GM12878 (cell line): ENCODE data around the gene RASSF6. TPM values are rescaled to one million over a fixed set of nuclear protein-coding genes. Genes with fewer than 3 reads are reported as not detected.
A peak's percentile ranks its signal among the peaks of the same experiment; 100 is the strongest.

ENCODE experiments used
- ASH2L ChIP-seq: fragments of 300-600, 200-600 bp; sonication (generic); IDR thresholded peaks from 2 replicates; pipeline ENCODE4 v1.6.1; 2017; ENCODE audit warnings: low read depth, mild to moderate bottlenecking, borderline replicate concordance
- BRCA1 ChIP-seq: IDR thresholded peaks from 2 replicates; pipeline ENCODE4 v1.6.1; 2011; ENCODE audit warnings: low read depth, low read length, improper control_type of control experiment
- CBX3 ChIP-seq: fragments of 200-600 bp; sonication (generic); IDR thresholded peaks from 2 replicates; pipeline ENCODE4 v1.6.1; 2016; ENCODE audit warnings: low read depth, borderline replicate concordance
- E2F8 ChIP-seq: fragments of 450-650 bp; IDR thresholded peaks from 2 replicates; pipeline ENCODE4 v1.6.1; 2018; ENCODE audit warnings: mild to moderate bottlenecking, low read depth, moderate library complexity; ENCODE audit not compliant: partially characterized antibody
- MEF2B ChIP-seq: fragments of 450-650 bp; IDR thresholded peaks from 2 replicates; pipeline ENCODE4 v1.6.1; 2018; ENCODE audit warnings: mild to moderate bottlenecking, moderate library complexity; ENCODE audit not compliant: partially characterized antibody, poor library complexity, severe bottlenecking
- NFYA ChIP-seq: IDR thresholded peaks from 2 replicates; pipeline ENCODE4 v1.6.1; 2011; ENCODE audit warnings: low read depth, mild to moderate bottlenecking, low read length, improper control_type of control experiment, borderline replicate concordance
- POLR2AphosphoS5 ChIP-seq: IDR thresholded peaks from 2 replicates; pipeline ENCODE4 v1.6.1; 2011; ENCODE audit warnings: mild to moderate bottlenecking, low read length, inconsistent platforms
- PRDM15 ChIP-seq: fragments of 450-650 bp; formaldehyde crosslinking; IDR thresholded peaks from 2 replicates; pipeline ENCODE4 v1.4.0; 2020; ENCODE audit warnings: mild to moderate bottlenecking, moderate library complexity
- RBBP5 ChIP-seq: fragments of 200-600 bp; sonication (generic); conservative IDR thresholded peaks from 2 replicates; pipeline ENCODE4 v1.6.1; 2016
- SMAD1 ChIP-seq: fragments of 450-650 bp; IDR thresholded peaks from 2 replicates; pipeline ENCODE4 v1.6.1; 2018; ENCODE audit warnings: mild to moderate bottlenecking, low read depth; ENCODE audit not compliant: partially characterized antibody
- SRF ChIP-seq, 2 experiments: IDR thresholded peaks; 2 replicates each; pipeline ENCODE4 v1.6.1; 2011; ENCODE audit warnings: low read depth in 2 of 2, low read length in 2 of 2, mild to moderate bottlenecking in 1 of 2, moderate library complexity in 1 of 2
- STAT3 ChIP-seq: IDR thresholded peaks from 2 replicates; pipeline ENCODE4 v1.6.1; 2011; ENCODE audit warnings: low read depth, low read length, improper control_type of control experiment
- TARDBP ChIP-seq: IDR thresholded peaks from 2 replicates; pipeline ENCODE4 v1.6.1; 2016; ENCODE audit warnings: borderline replicate concordance
- ZBED1 ChIP-seq: IDR thresholded peaks from 2 replicates; pipeline ENCODE4 v1.6.1; 2016; ENCODE audit warnings: borderline replicate concordance
- ZNF24 ChIP-seq: fragments of 450-650 bp; IDR thresholded peaks from 2 replicates; pipeline ENCODE4 v1.6.1; 2017; ENCODE audit warnings: antibody characterized with exemption, mild to moderate bottlenecking
- ZNF384 ChIP-seq: IDR thresholded peaks from 2 replicates; pipeline ENCODE4 v1.6.1; 2012; ENCODE audit warnings: low read depth, mild to moderate bottlenecking, low read length, improper control_type of control experiment, borderline replicate concordance
- polyA plus RNA-seq, 11 experiments: library from polyadenylated mRNA; depleted of rRNA in 4 of 11; unstranded in 6 of 11; stranded (reverse) in 5 of 11; fragments of >200 nt; fragmentation: Nextera tagmentation in 4 of 11; fragmentation: Illumina TruSeq in 1 of 11; extraction: Ambion mirVana in 4 of 11; extraction: Trizol in 1 of 11; gene quantifications; 1 replicate in 1 of 11; 2 replicates in 10 of 11; pipeline versions ENCODE4 v1.2.1 to v1.2.3, GENCODE V29; 2011 to 2016; ENCODE audit warnings: inconsistent platforms in 2 of 11, missing spikeins in 2 of 11, low read depth in 1 of 11
- total RNA-seq, 4 experiments: library from RNA; depleted of rRNA in 3 of 4; stranded (reverse); fragments of >200 nt in 3 of 4; fragmentation: Illumina TruSeq in 1 of 4; extraction: Trizol in 1 of 4; gene quantifications; 2 replicates each; pipeline versions ENCODE4 v1.2.1 to v1.2.3, GENCODE V29; 2013 to 2021
- TF ChIP-seq, protein P1 (sequence below): IDR thresholded peaks from 2 replicates; pipeline ENCODE4 v1.6.1; 2012; ENCODE audit warnings: improper control_type of control experiment, low read depth, low read length; ENCODE audit not compliant: insufficient replicate concordance
- TF ChIP-seq, protein P2 (sequence below): fragments of 450-650 bp; IDR thresholded peaks from 2 replicates; pipeline ENCODE4 v1.6.1; 2017; ENCODE audit warnings: low read depth, mild to moderate bottlenecking, moderate library complexity

RASSF6 gene
- total and polyA plus RNA-seq, 10 of the 15 experiments (the other 5 are each of a cell fraction or from before 2014, with no cell fraction given) = 0.28 to 2.9 (median 0.54) TPM

DNA sequence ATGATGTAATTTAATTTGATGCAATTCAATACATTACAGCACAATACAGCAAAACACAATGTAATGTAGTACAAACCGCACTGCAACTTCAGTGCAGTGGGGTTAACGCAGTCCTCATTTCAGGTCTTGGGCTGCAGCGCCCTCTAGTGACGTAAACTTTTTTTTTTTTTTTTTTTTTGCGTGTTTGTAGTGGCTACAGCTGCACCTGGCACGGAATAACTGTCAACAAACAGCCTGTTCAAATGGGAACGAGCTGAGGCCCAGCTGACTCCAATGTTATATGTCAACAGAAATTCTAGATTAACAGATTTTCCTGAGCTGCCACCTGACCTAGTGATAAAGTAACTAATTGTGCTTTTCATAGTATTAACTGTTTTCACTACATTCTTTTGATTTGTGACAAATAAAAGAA is 33.5 kb upstream of the RASSF6 start (continued):
- TF ChIP-seq, protein P1, sequence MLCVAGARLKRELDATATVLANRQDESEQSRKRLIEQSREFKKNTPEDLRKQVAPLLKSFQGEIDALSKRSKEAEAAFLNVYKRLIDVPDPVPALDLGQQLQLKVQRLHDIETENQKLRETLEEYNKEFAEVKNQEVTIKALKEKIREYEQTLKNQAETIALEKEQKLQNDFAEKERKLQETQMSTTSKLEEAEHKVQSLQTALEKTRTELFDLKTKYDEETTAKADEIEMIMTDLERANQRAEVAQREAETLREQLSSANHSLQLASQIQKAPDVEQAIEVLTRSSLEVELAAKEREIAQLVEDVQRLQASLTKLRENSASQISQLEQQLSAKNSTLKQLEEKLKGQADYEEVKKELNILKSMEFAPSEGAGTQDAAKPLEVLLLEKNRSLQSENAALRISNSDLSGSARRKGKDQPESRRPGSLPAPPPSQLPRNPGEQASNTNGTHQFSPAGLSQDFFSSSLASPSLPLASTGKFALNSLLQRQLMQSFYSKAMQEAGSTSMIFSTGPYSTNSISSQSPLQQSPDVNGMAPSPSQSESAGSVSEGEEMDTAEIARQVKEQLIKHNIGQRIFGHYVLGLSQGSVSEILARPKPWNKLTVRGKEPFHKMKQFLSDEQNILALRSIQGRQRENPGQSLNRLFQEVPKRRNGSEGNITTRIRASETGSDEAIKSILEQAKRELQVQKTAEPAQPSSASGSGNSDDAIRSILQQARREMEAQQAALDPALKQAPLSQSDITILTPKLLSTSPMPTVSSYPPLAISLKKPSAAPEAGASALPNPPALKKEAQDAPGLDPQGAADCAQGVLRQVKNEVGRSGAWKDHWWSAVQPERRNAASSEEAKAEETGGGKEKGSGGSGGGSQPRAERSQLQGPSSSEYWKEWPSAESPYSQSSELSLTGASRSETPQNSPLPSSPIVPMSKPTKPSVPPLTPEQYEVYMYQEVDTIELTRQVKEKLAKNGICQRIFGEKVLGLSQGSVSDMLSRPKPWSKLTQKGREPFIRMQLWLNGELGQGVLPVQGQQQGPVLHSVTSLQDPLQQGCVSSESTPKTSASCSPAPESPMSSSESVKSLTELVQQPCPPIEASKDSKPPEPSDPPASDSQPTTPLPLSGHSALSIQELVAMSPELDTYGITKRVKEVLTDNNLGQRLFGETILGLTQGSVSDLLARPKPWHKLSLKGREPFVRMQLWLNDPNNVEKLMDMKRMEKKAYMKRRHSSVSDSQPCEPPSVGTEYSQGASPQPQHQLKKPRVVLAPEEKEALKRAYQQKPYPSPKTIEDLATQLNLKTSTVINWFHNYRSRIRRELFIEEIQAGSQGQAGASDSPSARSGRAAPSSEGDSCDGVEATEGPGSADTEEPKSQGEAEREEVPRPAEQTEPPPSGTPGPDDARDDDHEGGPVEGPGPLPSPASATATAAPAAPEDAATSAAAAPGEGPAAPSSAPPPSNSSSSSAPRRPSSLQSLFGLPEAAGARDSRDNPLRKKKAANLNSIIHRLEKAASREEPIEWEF = no peak
- TF ChIP-seq ZNF24 (no peak), ZNF384 (peak; percentile 100), STAT3 (no peak), ASH2L (no peak), BRCA1 (no peak), TARDBP (no peak), E2F8 (no peak), SMAD1 (no peak), PRDM15 (CRISPR knock-in tag) (no peak), POLR2AphosphoS5 (no peak), NFYA (no peak), MEF2B (no peak), CBX3 (no peak), SRF (IDR thresholded peaks at IDR 0.05; ENCODE audit: low read depth in 2 of 2, low read length in 2 of 2) (no peak), RBBP5 (no peak), ZBED1 (no peak)
- TF ChIP-seq, protein P2, sequence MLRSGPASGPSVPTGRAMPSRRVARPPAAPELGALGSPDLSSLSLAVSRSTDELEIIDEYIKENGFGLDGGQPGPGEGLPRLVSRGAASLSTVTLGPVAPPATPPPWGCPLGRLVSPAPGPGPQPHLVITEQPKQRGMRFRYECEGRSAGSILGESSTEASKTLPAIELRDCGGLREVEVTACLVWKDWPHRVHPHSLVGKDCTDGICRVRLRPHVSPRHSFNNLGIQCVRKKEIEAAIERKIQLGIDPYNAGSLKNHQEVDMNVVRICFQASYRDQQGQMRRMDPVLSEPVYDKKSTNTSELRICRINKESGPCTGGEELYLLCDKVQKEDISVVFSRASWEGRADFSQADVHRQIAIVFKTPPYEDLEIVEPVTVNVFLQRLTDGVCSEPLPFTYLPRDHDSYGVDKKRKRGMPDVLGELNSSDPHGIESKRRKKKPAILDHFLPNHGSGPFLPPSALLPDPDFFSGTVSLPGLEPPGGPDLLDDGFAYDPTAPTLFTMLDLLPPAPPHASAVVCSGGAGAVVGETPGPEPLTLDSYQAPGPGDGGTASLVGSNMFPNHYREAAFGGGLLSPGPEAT = no peak
